GM18507 (cell line): Measurements from ENCODE around the gene OR51F2.
"Not testable (repeated sequence)": the region's sequence is repeated elsewhere in the genome, so short reads cannot be mapped to it uniquely, and the experiment has no call there.

ENCODE experiments used
- DNase-seq: peaks from one replicate; pipeline ENCODE4 v3.0.0; 2011; ENCODE audit warnings: low read depth; ENCODE audit not compliant: insufficient read length; ENCODE audit errors: extremely low spot score
- FAIRE-seq: peaks from 2 replicates; lab custom pipeline; 2011; peaks lifted over from hg19 to GRCh38; lab: Jason Lieb, UNC

The OR51F2 gene

GRCh38 chr11:4821021-4821420 is at the start of gene OR51F2:
Gene OR51F2 (plus strand): TSS chr11:4821321. CDS start chr11:4821422, 101 bp downstream.
- no peak for FAIRE-seq

GRCh38 chr11:4782454-4782853 is 38.7 kb upstream of the OR51F2 start:
- FAIRE-seq: no peak
- no peak for DNase-seq

More at GRCh38 chr11:4821021-4821420, at the start of gene OR51F2:
- DNase-seq: no peak

GRCh38 chr11:4797206-4797605 is 23.9 kb upstream of the OR51F2 start:
- DNase-seq (no peak), FAIRE-seq (no peak)

- no peak for DNase-seq
- FAIRE-seq: no peak
Observed at GRCh38 chr11:4798427-4799183, 22.5 kb upstream of the OR51F2 start.

- not testable (repeated sequence) for DNase-seq, FAIRE-seq
Observed at GRCh38 chr11:4801316-4801715, 19.8 kb upstream of the OR51F2 start.

- DNase-seq (no peak), FAIRE-seq (no peak)
Observed at GRCh38 chr11:4804280-4804679, 16.8 kb upstream of the OR51F2 start, which contains the start of gene OR52R1. Gene OR52R1 (minus strand): TSS chr11:4804380. CDS start chr11:4804380, 0 bp downstream.

GRCh38 chr11:4808476-4808875 is 12.6 kb upstream of the OR51F2 start:
- FAIRE-seq (no peak), DNase-seq (no peak)

GRCh38 chr11:4809246-4809645 is 11.9 kb upstream of the OR51F2 start:
- no peak for FAIRE-seq
- DNase-seq: no peak

- DNase-seq: no peak
- no peak for FAIRE-seq
Observed at GRCh38 chr11:4825132-4825531, 4.0 kb downstream of the OR51F2 start.

- FAIRE-seq (no peak), DNase-seq (no peak)
Observed at GRCh38 chr11:4826425-4826824, 5.3 kb downstream of the OR51F2 start.

GRCh38 chr11:4830346-4830745 is 9.2 kb downstream of the OR51F2 start:
- FAIRE-seq (no peak), DNase-seq (no peak)

GRCh38 chr11:4830909-4831308 is 9.8 kb downstream of the OR51F2 start:
- DNase-seq (no peak), FAIRE-seq (no peak)

- FAIRE-seq: no peak
- DNase-seq: no peak
Observed at GRCh38 chr11:4839851-4840549, 18.9 kb downstream of the OR51F2 start.

- DNase-seq (no peak), FAIRE-seq (no peak)
Observed at GRCh38 chr11:4848908-4849532, 27.9 kb downstream of the OR51F2 start, which contains the start of gene OR51S1. Gene OR51S1 (minus strand): TSS chr11:4849208. CDS start chr11:4849208, 0 bp downstream.

GRCh38 chr11:4851033-4851432 is 29.9 kb downstream of the OR51F2 start:
- FAIRE-seq (no peak), DNase-seq (no peak)

GRCh38 chr11:4854286-4854685 is 33.2 kb downstream of the OR51F2 start:
- not testable (repeated sequence) for FAIRE-seq, DNase-seq

GRCh38 chr11:4862447-4863236 is 41.5 kb downstream of the OR51F2 start:
- DNase-seq (no peak), FAIRE-seq (no peak)

GRCh38 chr11:4863876-4864275 is 42.8 kb downstream of the OR51F2 start:
- FAIRE-seq: no peak
- DNase-seq: no peak

GRCh38 chr11:4865855-4866254 is 44.7 kb downstream of the OR51F2 start:
- no peak for FAIRE-seq
- DNase-seq: no peak
